Neutrophil (primary cell): ENCODE data around the gene INTU.

Experiments used
- H3K27ac ChIP-seq: fragments of 200-600 bp; sonication (generic); 2 replicates; pipeline ENCODE4 v1.5.1; 2016; ENCODE audit warnings: mild to moderate bottlenecking, moderate library complexity
- H3K27me3 ChIP-seq: fragments of 200-600 bp; sonication (generic); 2 replicates; pipeline ENCODE4 v1.6.0; 2016; ENCODE audit warnings: mild to moderate bottlenecking
- H3K36me3 ChIP-seq: fragments of 200-600 bp; sonication (generic); 2 replicates; pipeline ENCODE4 v1.5.1; 2017
- H3K4me1 ChIP-seq, 2 experiments: fragments of 200-600 bp in 1 of 2; sonication (generic) in 1 of 2; 1 replicate in 1 of 2; 2 replicates in 1 of 2; pipeline versions ENCODE4 v1.5.1 to v1.6.1; 2013 to 2016; ENCODE audit warnings: low read depth in 1 of 2, low read length in 1 of 2, mild to moderate bottlenecking in 1 of 2, moderate library complexity in 1 of 2; ENCODE audit not compliant: control insufficient read depth in 1 of 2, insufficient read depth in 1 of 2
- H3K4me3 ChIP-seq, 2 experiments: fragments of 200-600 bp in 1 of 2; sonication (generic) in 1 of 2; 1 replicate in 1 of 2; 2 replicates in 1 of 2; pipeline ENCODE4 v1.5.1; 2013 to 2016; ENCODE audit warnings: low read depth in 1 of 2, low read length in 1 of 2, mild to moderate bottlenecking in 1 of 2, moderate library complexity in 1 of 2
- H3K9me3 ChIP-seq: fragments of 200-600 bp; sonication (generic); 2 replicates; pipeline ENCODE4 v1.5.1; 2016
- CTCF ChIP-seq: fragments of 200-600 bp; sonication (generic); IDR thresholded peaks from 2 replicates; pipeline ENCODE4 v1.5.1; 2016; ENCODE audit warnings: antibody characterized with exemption

INTU gene

GRCh38 chr4:127629371-127629770 lies 3.4 kb upstream of the INTU start:
- TF ChIP-seq CTCF: no peak
- no peaks in the 10 kb centered on the region for H3K36me3 ChIP-seq
- peaks cover 57% of the 10 kb centered on the region for H3K27me3 ChIP-seq
- H3K27ac ChIP-seq: no peak overlapping the region
- no peaks in the 10 kb centered on the region for H3K9me3 ChIP-seq
- H3K4me3 ChIP-seq: no peak overlapping the region
- H3K4me1 ChIP-seq: peaks cover 11 to 13% of the 10 kb centered on the region in 2 experiments

- H3K9me3 ChIP-seq: no peaks in the 10 kb centered on the region
- no peaks in the 10 kb centered on the region for H3K36me3 ChIP-seq
- no peak for TF ChIP-seq CTCF
- no peak overlapping the region for H3K27ac ChIP-seq
- peaks cover 11 to 13% of the 10 kb centered on the region in 2 experiments for H3K4me1 ChIP-seq
- no peak overlapping the region for H3K4me3 ChIP-seq
- H3K27me3 ChIP-seq: peaks cover 49% of the 10 kb centered on the region
Measured at GRCh38 chr4:127630152-127630551, 2.6 kb upstream of the INTU start.

- H3K36me3 ChIP-seq: no peaks in the 10 kb centered on the region
- no peak overlapping the region for H3K4me3 ChIP-seq
- peaks cover 11 to 13% of the 10 kb centered on the region in 2 experiments for H3K4me1 ChIP-seq
- peaks cover 36% of the 10 kb centered on the region for H3K27me3 ChIP-seq
- TF ChIP-seq CTCF: no peak
- no peak overlapping the region for H3K27ac ChIP-seq
- H3K9me3 ChIP-seq: no peaks in the 10 kb centered on the region
Measured at GRCh38 chr4:127631420-127631819, 1.3 kb upstream of the INTU start.

- Histone ChIP-seq H3K27ac (no peak overlapping the region), H3K27me3 (peaks cover 14% of the 10 kb centered on the region), H3K4me3 (no peak overlapping the region), H3K4me1 (peaks cover 11 to 13% of the 10 kb centered on the region in 2 experiments), H3K9me3 (no peaks in the 10 kb centered on the region), H3K36me3 (no peaks in the 10 kb centered on the region)
- TF ChIP-seq CTCF: no peak
Measured at GRCh38 chr4:127634181-127634580, 1.4 kb downstream of the INTU start.

- Histone ChIP-seq H3K27ac (no peak overlapping the region), H3K36me3 (no peaks in the 10 kb centered on the region), H3K4me3 (no peak overlapping the region), H3K27me3 (no peaks in the 10 kb centered on the region), H3K4me1 (no peaks in the 10 kb centered on the region), H3K9me3 (no peaks in the 10 kb centered on the region)
- no peak for TF ChIP-seq CTCF
Measured at GRCh38 chr4:127641524-127641923, 8.8 kb downstream of the INTU start.

- H3K4me1 ChIP-seq: no peaks in the 10 kb centered on the region
- H3K4me3 ChIP-seq: no peak overlapping the region
- no peaks in the 10 kb centered on the region for H3K9me3 ChIP-seq
- no peaks in the 10 kb centered on the region for H3K36me3 ChIP-seq
- H3K27ac ChIP-seq: no peak overlapping the region
- H3K27me3 ChIP-seq: no peaks in the 10 kb centered on the region
- TF ChIP-seq CTCF: no peak
Measured at GRCh38 chr4:127642169-127642568, 9.4 kb downstream of the INTU start.
